Measurements from ENCODE around the gene SLC35F4.
A peak's percentile ranks its signal among the peaks of the same experiment; 100 is the strongest.

Gene SLC35F4

DNA sequence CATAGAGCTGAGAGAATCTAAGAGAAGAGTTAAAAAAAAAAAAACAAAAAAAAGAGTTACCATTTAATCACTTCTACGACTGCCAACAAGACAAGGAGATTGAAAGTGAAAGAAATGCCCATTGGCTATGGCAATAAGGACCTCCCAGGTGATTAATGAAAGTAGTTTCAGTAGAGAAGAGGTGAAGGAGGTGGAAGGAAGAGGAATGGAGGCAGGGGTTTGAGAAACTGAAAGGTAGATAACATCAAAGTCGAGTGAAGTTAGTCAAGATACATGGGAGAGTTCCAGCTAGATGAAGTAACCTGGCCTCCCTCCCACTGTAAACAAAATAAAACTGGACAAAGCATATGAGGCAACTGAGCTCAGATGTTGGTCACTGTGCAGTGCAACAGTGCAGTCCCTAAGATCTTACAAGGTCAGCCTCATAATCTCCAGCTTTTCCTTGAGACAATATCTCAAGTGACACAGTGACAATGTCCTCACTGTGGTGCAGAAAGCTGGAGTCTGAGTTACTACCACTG is 254.3 kb downstream of the SLC35F4 start:
- no peak for DNase-seq (ENCODE audit: low spot score)

DNA sequence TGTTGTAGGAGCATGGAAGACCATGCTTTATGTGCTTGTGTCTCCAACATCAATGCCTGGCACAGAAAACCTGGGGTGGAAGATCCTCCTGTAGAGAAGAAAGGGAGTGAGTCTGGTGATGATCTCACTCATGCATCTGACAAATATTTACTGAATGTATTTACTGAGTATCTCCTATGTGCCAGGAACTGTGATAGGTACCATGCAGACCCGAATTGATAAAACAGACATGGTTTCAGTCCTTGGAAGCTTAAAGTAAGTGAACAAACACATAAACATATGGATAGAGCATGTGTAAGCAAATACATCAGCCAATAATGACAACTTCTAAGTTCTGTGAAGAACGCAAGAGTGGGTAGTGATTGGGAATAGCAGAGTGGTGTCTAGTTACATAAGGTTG is 255.3 kb downstream of the SLC35F4 start:
- DNase-seq (ENCODE audit: low spot score): no peak

DNA sequence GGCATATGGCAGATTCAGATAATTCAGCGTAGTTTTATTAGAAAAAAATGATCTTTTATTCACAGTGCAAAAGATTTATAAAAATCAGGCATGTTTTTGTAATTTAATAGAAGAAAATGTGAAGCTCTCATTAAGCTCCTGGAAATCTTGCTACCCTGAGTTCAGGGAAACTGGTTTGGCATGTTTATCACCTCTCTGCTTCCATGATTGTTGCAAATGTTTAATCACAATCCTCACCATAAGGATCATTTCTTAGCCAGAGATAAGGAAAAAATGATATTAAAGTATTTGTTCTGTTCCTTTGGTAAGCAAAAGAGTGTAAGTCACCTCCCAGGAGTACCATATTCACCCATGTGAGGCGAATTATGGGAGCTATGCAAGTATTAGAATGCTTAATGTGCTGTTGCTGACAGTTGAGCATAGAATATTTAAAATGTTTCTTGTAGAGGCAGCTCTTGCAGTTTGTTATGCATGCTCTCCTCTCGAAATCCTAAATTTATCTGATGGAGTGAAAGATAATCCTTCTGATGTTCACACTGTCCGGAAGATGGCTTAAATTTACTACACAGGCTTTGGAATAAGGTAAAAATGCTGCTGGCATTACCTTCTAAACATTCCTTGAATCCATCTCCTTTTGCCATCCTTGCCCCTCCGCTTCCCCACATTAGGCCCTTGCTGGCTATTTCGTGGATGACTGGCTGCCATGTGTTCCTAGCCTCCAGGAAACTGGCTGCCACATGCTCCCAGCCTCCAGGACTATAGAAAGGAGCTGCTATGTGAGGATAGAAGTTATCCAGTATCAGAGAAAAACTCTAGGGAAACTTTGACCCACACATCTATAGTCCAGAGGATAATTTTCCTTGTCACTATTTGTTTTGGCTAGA is 256.5 kb downstream of the SLC35F4 start:
- DNase-seq (ENCODE audit: low spot score): no peak

DNA sequence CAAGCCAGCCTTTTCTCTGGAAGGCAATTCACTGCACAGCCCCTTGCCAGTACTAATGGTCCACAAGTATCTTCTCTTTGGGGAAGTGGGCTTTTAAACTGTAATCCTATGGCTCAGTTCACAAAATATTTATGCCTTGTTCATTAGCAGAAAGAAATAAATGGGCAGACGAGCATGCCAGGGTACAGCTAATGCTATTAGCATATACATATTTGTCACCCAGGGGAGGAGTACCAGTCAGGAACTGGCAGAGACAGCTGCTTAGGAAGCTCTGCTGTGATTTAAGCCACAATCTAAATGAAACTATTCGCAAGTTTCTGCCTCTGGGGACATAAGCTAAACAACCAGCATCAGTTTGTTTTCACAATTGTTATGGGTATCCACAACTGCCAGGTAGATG is 258.8 kb downstream of the SLC35F4 start:
- DNase-seq (ENCODE audit: low spot score): no peak

DNA sequence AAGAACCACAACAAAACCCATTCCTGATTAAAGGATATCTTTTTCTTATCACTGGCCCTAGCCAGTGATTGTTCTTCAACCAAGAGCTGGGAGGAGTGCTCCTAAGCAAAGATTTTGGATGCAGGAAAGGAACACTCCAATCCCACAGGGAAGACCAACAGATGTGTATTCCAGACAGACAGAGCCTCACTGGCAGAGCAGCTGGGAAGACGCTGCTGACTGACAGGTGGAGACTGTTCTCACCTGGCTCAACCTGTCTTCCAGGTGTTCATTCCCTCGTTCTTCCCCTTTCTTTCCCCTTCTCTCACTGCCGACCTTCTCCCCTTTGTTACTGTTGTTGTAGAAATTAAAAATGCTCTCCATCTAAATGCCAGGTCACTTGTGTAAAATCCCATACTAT is 282.5 kb downstream of the SLC35F4 start:
- DNase-seq (ENCODE audit: low spot score): no peak

DNA sequence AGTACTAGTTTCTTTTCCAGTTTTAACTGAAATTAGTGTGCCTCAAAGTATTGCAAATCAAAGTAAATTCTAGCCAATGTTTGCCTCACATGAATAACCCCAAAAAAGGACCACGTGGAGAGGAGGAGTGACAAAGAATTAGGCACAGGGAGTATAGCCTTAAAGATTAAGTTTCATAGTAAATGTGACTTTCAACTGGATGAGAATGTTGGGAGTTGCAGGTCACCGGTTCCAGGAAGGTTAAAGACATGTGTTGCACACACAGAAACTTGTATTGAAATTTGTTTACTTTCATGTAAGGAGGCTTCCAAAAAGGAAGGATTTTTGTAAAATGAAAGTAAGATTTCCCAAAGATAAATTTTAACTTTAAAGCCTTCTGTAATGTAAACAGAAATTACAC is 283.1 kb downstream of the SLC35F4 start:
- DNase-seq (ENCODE audit: low spot score): no peak

DNA sequence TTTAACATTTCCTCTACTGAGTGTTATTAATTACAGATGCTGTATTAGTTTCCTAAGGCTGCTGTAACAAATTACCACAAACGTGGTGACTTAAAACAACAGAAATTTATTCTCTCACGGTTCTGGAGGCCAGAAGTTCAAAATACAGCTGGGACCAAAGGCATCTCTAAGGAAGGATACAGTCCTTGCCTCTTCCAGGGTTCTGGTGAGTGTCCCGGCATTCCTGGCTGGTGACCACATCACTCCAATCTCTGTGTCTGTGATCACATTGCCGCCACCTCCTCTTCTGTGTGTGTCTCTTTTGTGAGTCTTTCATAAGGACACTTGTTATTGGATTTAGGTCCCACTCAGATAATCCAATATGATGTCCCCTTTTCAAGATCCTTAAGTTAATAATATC is 287.1 kb downstream of the SLC35F4 start:
- DNase-seq (ENCODE audit: low spot score): no peak

DNA sequence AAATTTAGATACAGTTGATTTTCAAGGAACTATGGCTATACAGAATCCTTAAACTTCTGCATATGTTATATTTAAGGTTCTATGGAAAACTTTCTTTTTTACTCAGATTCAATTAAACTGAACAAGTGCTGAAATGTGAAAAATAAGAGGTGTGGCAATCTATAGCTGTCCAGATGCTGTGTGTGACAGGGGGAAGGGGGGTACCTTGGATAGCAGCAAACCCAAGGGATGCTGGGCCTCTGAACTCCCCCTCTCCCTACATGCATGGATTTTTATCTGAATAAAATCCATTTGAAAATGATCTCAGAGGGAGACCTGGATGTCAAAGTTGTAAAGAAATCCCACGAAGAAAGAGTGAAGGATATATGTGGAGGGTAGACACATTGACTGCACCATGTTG is 289.4 kb downstream of the SLC35F4 start:
- DNase-seq (ENCODE audit: low spot score): no peak

DNA sequence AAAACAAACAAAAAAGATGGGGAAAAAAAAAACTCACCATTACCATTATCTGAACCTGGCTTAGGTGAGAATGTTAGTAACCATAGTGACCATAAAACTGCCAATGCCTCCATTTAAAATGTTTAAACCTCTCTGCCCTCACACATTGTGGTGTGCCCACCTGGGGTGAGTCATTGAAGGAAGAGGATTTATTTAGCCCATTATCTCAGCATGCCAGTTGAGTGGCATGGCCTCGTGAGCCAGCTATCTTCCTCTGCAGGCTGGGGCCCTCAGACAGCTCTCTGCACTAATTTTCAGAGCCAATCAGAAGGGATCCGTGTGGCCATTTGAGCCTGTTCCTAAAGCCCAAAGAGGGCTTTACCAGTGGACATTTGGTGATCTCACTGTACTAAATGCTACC is 290.4 kb downstream of the SLC35F4 start:
- no peak for DNase-seq (ENCODE audit: low spot score)

DNA sequence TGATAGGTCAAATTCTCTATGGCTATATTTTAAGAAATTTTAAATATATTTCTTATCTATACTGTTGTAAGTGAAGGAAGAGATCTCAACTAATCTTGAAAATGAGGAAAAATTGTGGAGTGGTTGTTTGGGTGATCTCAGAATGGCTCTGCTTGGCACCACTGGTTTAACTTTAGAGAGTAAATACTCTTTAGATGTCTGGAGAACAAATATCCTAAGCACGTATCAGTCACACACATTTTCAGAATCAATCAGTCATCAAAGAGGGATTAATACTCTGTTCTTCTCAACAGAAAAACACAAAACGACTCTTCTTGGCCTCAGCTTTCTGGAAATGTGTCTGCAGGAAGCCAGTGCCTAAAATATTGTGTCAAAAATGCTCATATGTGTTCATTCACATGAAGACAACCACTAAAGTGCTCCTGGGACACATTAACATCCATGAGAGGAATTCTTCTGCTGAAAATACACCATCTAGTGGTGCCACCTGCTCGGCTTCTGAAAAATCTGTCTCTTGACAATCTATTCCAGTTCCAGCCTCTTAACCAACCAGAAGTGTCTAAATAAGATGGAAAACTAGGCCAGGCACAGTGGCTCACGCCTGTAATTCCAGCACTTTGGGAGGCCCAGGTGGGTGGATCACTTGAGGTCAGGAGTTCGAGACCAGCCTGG is 291.1 kb downstream of the SLC35F4 start:
- DNase-seq (ENCODE audit: low spot score): no peak

DNA sequence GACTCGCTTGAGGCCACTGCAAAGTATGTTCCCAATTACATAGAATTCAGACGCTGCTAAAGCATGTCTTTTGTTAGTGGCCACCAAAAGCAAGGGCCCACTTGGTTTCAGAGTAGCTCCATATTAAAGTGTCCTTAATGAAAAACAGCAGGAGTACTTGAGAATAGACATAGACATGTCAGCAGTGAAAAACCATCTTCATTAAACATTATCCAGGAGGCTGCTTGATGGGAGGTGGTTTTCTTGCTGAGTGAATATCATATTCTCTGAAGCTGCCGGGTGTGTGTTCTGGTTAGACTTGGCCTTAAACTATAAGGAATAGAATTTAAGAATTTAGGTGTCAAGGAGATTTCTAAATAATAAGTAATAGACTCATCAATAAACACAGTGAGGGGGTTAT is 292.7 kb downstream of the SLC35F4 start:
- DNase-seq (ENCODE audit: low spot score): no peak

DNA sequence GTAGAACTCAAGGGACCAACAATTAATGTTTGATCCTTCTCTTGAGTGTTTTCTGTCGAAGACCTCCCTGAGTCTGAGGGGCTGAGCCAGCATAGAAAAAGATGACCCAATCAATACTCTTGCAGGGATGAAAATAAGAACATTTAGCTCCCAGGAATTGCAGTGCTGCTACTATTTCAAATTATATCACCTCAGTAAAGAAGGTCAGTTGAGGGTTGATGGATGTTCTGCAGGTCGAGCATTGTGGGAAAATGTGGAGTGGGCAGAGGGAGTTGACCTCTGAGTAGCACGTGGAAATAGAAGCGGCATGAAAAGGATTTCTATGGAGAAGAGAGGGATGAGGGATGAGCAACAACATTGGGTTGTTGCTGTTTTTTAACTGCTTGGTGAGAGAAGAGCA is 297.3 kb downstream of the SLC35F4 start:
- no peak for DNase-seq (ENCODE audit: low spot score)

DNA sequence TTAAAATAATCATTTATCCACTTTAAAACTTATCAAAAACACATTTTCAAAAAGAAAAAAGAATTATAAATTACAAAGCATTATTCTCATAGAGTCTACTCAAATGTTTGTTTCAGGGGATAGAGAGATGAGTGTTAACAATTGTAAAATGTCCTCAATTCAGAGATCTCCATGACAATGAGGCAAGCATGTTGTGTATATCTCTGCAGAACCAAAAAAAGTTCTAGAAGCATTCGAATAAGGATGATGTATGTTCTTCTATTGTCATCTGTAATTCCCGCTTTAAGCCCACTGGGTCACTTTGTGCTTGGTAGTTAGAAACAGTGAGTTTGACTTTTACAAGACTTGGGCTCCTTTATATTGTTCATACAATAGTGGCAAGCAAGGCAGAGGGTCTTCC is 298.7 kb downstream of the SLC35F4 start:
- no peak for DNase-seq (ENCODE audit: low spot score)

DNA sequence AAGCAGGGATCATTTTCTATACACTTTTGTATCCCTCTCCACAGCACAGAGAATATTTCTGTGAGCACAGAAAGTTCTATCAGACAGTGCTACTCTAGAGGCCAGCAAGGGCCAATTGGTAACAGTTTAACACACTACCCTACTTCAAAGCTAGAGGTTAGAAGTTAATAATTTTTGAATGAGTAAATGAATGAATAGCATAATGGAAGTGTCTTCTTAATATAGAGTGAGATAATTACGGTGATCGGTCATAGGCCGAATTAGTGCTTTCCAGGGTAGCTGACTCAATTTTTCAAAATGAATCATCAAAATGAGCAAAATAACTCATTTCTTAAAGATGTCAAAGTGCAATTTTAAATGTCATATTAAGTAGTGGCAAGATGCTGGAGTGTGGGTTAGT is 305.2 kb downstream of the SLC35F4 start:
- DNase-seq (ENCODE audit: low spot score): no peak

DNA sequence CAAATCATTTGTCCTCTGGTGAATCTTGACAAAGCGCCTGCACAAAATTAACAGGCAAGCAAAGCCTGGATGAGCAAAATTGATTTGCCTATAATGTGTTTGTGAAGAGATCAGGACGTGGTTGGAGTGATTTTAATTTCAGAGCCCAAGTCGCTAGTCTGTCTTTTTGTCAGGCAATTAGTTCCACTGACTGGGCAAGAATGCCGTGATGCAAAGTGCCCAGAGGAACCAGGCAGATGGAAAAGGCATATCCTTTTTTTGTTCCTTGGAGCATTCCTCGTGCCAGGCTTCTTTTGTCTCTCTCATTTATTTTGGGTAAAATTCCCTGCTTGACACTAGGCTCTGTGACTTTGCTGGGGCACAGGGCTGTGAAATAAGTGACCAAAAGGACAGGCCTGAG is 306.3 kb downstream of the SLC35F4 start:
- no peak for DNase-seq (ENCODE audit: low spot score)

DNA sequence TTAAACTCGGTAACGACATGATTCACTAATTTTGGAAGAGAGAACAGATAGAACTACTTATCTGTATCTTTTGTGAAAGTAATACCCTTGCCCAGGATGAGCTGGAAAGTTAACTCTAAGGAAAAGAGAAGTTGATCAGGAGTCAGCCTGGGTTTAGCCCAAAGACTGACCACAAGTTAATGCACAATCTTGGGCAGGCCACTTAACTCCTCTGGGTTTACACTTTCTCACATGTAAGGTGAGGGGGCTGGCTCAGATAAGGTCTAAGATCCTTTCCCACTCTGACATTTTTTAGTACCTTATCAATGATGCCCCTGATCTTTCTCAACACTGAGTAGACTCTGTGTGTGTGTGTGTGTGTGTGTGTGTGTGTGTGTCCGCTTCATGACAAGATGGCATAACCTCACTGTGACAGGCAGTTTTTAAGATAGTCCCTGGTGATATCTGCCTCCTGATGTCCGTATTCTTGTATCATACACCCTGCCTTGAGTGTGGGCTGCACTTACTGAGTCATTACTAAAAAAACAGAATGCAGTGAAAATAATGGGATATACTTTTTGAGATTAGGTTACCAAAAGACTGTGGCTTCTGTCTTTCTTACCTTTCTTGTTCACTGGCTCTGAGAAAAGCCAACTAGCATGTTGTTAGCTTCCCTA is 316.0 kb downstream of the SLC35F4 start:
- no peak for DNase-seq (ENCODE audit: low spot score)

DNA sequence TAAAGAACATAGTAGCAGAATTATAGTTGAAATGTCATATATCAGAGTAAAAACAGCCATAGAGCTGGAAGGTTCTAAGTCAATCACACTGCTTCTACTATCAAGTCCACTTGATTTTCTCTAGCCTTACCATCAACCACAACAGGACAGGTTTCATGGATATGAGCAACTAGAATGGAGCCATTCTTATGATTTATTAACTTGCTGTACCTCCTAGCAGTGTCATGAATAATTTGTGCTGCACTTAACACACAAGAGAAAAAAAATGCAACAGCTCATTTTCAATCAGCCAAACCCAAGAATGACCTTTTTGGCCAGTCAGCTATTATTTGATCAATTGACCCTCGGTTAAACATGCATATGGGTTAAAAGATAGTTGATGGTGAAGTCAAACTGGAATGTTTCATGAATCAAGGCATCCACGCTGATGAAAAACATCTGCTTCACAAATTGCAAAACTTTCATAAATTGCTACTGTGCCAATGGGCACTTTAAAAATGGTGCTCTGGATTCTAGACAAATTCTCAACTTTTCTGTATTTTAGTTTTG is 316.8 kb downstream of the SLC35F4 start:
- DNase-seq (ENCODE audit: low spot score): no peak

DNA sequence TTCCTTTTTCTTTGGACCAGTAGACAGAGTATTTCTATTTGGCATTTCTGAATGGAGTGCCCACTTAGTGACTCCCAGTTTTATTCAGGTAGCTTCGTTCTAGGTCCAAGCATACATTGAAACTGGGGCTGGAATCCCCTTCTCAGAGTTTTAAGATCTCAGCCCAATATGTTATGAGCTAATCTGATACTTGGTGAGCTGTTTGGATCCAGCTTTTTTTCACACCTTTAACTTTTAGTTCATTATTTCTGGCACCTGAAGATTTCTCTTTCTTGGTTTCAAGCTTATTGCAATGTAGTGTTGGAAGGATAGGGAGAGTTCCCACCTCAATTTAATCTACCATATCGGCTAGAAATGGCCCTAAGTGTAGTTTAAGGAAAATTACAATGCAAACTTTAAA is 318.8 kb downstream of the SLC35F4 start:
- DNase-seq (ENCODE audit: low spot score): no peak

DNA sequence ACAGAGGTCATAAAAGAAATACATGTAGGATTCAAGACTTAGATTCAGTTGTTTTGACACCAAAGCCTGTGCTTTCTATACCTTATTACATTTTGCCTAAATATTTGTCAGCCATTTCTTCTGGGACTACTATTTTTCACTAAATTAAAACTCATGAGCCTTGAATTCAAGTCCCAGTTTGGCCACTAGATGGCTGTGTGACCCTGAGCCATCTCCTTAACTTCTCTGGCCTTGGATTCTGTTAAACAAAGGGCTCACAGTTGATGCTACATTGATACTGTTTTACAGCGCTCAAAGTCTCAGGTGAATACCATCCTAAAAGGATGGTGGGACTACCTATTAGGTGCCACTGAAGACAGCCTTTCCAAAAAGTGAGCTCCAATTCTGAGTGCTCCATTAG is 332.7 kb downstream of the SLC35F4 start:
- no peak for DNase-seq (ENCODE audit: low spot score)

DNA sequence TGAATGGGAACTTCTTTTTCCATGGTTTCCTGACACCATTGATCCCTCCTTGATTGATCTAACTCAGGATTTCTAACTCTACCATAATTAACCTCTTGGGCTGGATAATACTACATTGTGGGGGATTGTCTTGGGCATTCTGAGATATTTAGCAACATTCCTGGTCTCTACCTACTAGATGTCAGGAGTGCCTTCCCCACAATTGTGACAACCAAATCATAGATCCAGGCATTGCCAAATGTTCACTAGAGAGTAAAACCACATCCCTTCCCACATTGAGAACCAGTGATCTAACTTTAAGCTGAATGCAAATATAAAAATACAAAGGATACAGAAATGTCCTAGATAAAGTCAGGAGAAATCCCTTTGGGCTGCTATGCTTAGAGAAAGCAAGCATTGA is 335.3 kb downstream of the SLC35F4 start:
- no peak for DNase-seq (ENCODE audit: low spot score)

DNA sequence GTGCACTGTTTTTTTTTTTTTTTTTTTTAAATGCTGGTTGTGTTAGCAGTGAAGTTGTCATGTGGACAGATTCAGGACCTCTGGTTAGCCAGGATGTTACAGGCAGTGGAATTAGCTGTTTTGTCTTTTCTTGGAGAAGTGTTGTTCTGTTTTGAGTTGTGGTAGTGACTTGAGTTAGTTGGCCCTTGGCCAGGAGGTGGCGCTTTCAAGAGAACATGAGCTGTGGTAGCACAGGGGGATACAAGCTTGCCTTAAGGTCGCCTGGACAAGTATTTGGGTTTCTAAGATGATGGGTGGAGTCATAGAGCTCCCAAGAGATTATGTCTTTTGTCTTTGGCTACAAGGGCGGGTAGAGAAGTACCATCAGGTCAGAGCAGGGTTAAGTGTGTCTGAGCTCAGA is 338.9 kb downstream of the SLC35F4 start:
- DNase-seq (ENCODE audit: low spot score): peak; percentile 51

DNA sequence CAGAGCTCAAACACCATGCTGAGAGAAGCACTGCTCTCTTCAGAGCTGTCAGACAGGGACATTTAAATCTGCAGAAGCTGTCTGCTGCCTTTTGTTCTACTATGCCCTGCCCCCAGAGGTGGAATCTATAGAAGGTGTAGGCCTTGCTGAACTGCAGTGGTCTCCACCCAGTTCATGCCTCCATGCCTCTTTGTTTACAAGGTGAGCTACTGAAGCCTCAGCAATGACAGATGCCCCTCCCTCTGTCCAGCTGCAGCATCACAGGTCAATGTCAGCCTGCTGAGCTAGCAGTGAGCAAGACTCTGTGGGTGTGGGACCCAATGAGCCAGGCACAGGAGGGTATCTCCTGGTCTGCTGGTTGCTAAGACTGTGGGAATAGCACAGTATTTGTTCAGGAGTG is 346.8 kb downstream of the SLC35F4 start:
- DNase-seq (ENCODE audit: low spot score): no peak
